HepG2 (cell line): ENCODE results near the gene PARN. TPM values are rescaled to one million over a fixed set of nuclear protein-coding genes. Genes with fewer than 3 reads are reported as not detected.

Experiments
- AHDC1 ChIP-seq: sonication (generic); formaldehyde crosslinking; IDR thresholded peaks from 2 replicates; pipeline ENCODE4 v1.5.1; 2020; ENCODE audit warnings: mild to moderate bottlenecking, missing genetic modification reagents, borderline replicate concordance
- BHLHE40 ChIP-seq: IDR thresholded peaks from 2 replicates; pipeline ENCODE4 v1.6.1; 2011; ENCODE audit warnings: low read length, improper control_type of control experiment
- CBX1 ChIP-seq: IDR thresholded peaks from one replicate; pipeline ENCODE4 v1.6.1; 2016; ENCODE audit warnings: antibody characterized with exemption, low read depth
- FOXK2 ChIP-seq: fragments of 450-650 bp; IDR thresholded peaks from 2 replicates; pipeline ENCODE4 v1.6.1; 2016
- GFI1 ChIP-seq: sonication (generic); formaldehyde crosslinking; IDR thresholded peaks from 2 replicates; pipeline ENCODE4 v1.5.0; 2020; ENCODE audit warnings: missing genetic modification reagents, mild to moderate bottlenecking, borderline replicate concordance
- GTF2F1 ChIP-seq: fragments of 150-350 bp; IDR thresholded peaks from 2 replicates; pipeline ENCODE4 v1.6.1; 2014; ENCODE audit warnings: low read length
- HDAC1 ChIP-seq: sonication (generic); formaldehyde crosslinking; IDR thresholded peaks from 2 replicates; pipeline ENCODE4 v1.5.1; 2020; ENCODE audit warnings: mild to moderate bottlenecking, missing genetic modification reagents
- HNRNPLL ChIP-seq: fragments of 200-400 bp; formaldehyde crosslinking; IDR thresholded peaks from 2 replicates; pipeline ENCODE4 v1.6.1; 2017; ENCODE audit warnings: mild to moderate bottlenecking, low read depth, low read length; ENCODE audit not compliant: poor library complexity, severe bottlenecking
- KDM6A ChIP-seq: IDR thresholded peaks from 2 replicates; pipeline ENCODE4 v1.6.1; 2016; ENCODE audit warnings: low read depth
- KLF12 ChIP-seq: sonication (generic); formaldehyde crosslinking; IDR thresholded peaks from 2 replicates; pipeline ENCODE4 v1.4.0; 2020; ENCODE audit warnings: missing genetic modification reagents, borderline replicate concordance
- MAZ ChIP-seq, 2 experiments: sonication (generic) in 1 of 2; formaldehyde crosslinking in 1 of 2; IDR thresholded peaks; 2 replicates each; pipeline versions ENCODE4 v1.5.0 to v1.6.1; 2012 to 2020; ENCODE audit warnings: low read depth in 2 of 2, mild to moderate bottlenecking in 2 of 2, borderline replicate concordance in 1 of 2, improper control_type of control experiment in 1 of 2, low read length in 1 of 2, missing genetic modification reagents in 1 of 2, moderate library complexity in 1 of 2
- MYNN ChIP-seq: sonication (generic); formaldehyde crosslinking; IDR thresholded peaks from 2 replicates; pipeline ENCODE4 v1.4.0; 2020; ENCODE audit warnings: mild to moderate bottlenecking, low read depth, missing genetic modification reagents
- NCOR1 ChIP-seq: fragments of 200-600 bp; sonication (generic); IDR thresholded peaks from 2 replicates; pipeline ENCODE4 v1.7.0; 2017; ENCODE audit warnings: antibody characterized with exemption, low read length, borderline replicate concordance
- SYNCRIP ChIP-seq: fragments of 200-400 bp; formaldehyde crosslinking; IDR thresholded peaks from 2 replicates; pipeline ENCODE4 v1.6.1; 2018; ENCODE audit warnings: mild to moderate bottlenecking, low read depth, low read length; ENCODE audit not compliant: insufficient read depth
- TCF7 ChIP-seq: sonication (generic); IDR thresholded peaks from 2 replicates; pipeline ENCODE4 v1.6.1; 2016; ENCODE audit warnings: antibody characterized with exemption, low read depth
- TFAP4 ChIP-seq: sonication (generic); IDR thresholded peaks from 2 replicates; pipeline ENCODE4 v1.6.1; 2016; ENCODE audit warnings: low read depth, borderline replicate concordance
- TFDP2 ChIP-seq: sonication (generic); formaldehyde crosslinking; IDR thresholded peaks from 2 replicates; pipeline ENCODE4 v1.4.0; 2020; ENCODE audit warnings: missing genetic modification reagents
- TOE1 ChIP-seq: sonication (generic); formaldehyde crosslinking; IDR thresholded peaks from 2 replicates; pipeline ENCODE4 v1.4.0; 2020; ENCODE audit warnings: mild to moderate bottlenecking, missing genetic modification reagents
- ZNF101 ChIP-seq: sonication (generic); formaldehyde crosslinking; IDR thresholded peaks from 2 replicates; pipeline ENCODE4 v1.4.0; 2020; ENCODE audit warnings: mild to moderate bottlenecking, low read depth, missing genetic modification reagents, borderline replicate concordance
- ZNF136 ChIP-seq: sonication (generic); formaldehyde crosslinking; IDR thresholded peaks from 2 replicates; pipeline ENCODE4 v1.8.1; 2022; ENCODE audit warnings: low read depth, mild to moderate bottlenecking, moderate library complexity, missing genetic modification reagents
- ZNF30 ChIP-seq: sonication (generic); formaldehyde crosslinking; IDR thresholded peaks from 2 replicates; pipeline ENCODE4 v1.5.0; 2020; ENCODE audit warnings: mild to moderate bottlenecking, missing genetic modification reagents
- polyA plus RNA-seq, 8 experiments: library from polyadenylated mRNA; depleted of rRNA in 3 of 8; stranded (reverse) in 7 of 8; unstranded in 1 of 8; fragments of >200 nt; fragmentation: Illumina TruSeq in 4 of 8; extraction: Trizol in 4 of 8; gene quantifications; 2 replicates each; pipeline versions ENCODE4 v1.2.1 to v1.2.3, GENCODE V29; 2011 to 2016; ENCODE audit warnings: low read depth in 4 of 8, missing spikeins in 1 of 8, mixed read lengths in 1 of 8; ENCODE audit not compliant: insufficient read depth in 1 of 8
- total RNA-seq, 5 experiments: library from RNA; depleted of rRNA; stranded (reverse); fragments of >200 nt; fragmentation: Illumina TruSeq; extraction: Trizol; gene quantifications; 2 replicates each; pipeline ENCODE4 v1.2.3, GENCODE V29; 2016; ENCODE audit warnings: low read depth in 1 of 5

PARN gene
- total and polyA plus RNA-seq, 2 of the 13 experiments (the other 11 are each of a cell fraction or from before 2014, with no cell fraction given), result 13.3 to 47.6 TPM

- TF ChIP-seq GTF2F1 (no peak), TCF7 (peak; percentile 80), TFDP2 (peak; percentile 71), TFAP4 (peak; percentile 51; the same call in 1 of the 2 replicates), CBX1 (no peak), HDAC1 (CRISPR knock-in tag) (peak; percentile 91), ZNF30 (CRISPR knock-in tag) (no peak), FOXK2 (peak; percentile 99), GFI1 (CRISPR knock-in tag) (peak; percentile 88), KDM6A (peak; percentile 99), MYNN (no peak), TOE1 (CRISPR knock-in tag) (peak; percentile 96), AHDC1 (CRISPR knock-in tag) (peak; percentile 97), ZNF101 (CRISPR knock-in tag) (peak; percentile 19; the same call in 1 of the 2 replicates), ZNF136 (0 out of 2 replicates have a peak, but pooled peaks have one; percentile 43), HNRNPLL (no peak), BHLHE40 (0 out of 2 replicates have a peak, but pooled peaks have one; percentile 34), KLF12 (CRISPR knock-in tag) (no peak), MAZ (IDR thresholded peaks at IDR 0.05; ENCODE audit: borderline replicate concordance, low read depth, low read length) (no peak), MAZ (CRISPR knock-in tag; IDR thresholded peaks at IDR 0.05; ENCODE audit: low read depth) (no peak), SYNCRIP (no peak), NCOR1 (peak; percentile 100)
These were observed 118.9 kb downstream of the PARN start (continued) for GRCh38 chr16:14510939-14511799.
